Measurements from ENCODE around the gene MCF2.

Gene MCF2

DNA sequence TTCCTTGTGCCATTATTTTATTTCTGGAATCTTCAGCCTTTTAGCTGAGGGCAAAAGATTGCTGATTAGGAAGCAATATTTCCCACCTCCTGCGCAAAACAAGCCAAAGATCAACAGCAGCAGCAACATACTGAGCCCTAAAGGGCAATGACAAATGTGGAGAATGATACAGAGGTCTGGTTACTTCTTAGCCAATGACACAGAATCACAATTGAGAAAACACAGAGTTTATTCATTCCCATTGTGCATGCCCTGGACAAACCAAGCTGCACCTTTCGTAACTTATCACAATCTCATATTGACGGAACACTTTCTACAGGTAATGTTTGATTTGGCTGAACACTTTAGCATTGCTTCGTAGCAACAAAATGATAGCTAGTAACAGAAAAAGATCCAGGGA, 164.0 kb downstream of the MCF2 start:
- H3K4me2 ChIP-seq (ENCODE audit: low read length), result no peak overlapping the region
- no peaks in the 10 kb centered on the region for H3K4me1 ChIP-seq (ENCODE audit: control insufficient read depth, low read length)
- TF ChIP-seq EZH2phosphoT487 (IDR thresholded peaks at IDR 0.05; ENCODE audit: borderline replicate concordance, low read length), result no peak
- TF ChIP-seq, protein P1, sequence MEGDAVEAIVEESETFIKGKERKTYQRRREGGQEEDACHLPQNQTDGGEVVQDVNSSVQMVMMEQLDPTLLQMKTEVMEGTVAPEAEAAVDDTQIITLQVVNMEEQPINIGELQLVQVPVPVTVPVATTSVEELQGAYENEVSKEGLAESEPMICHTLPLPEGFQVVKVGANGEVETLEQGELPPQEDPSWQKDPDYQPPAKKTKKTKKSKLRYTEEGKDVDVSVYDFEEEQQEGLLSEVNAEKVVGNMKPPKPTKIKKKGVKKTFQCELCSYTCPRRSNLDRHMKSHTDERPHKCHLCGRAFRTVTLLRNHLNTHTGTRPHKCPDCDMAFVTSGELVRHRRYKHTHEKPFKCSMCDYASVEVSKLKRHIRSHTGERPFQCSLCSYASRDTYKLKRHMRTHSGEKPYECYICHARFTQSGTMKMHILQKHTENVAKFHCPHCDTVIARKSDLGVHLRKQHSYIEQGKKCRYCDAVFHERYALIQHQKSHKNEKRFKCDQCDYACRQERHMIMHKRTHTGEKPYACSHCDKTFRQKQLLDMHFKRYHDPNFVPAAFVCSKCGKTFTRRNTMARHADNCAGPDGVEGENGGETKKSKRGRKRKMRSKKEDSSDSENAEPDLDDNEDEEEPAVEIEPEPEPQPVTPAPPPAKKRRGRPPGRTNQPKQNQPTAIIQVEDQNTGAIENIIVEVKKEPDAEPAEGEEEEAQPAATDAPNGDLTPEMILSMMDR (IDR thresholded peaks at IDR 0.05; ENCODE audit: low read depth, low read length, poor library complexity, severe bottlenecking), result no peak
- H3K27me3 ChIP-seq (ENCODE audit: control insufficient read depth, low read length), result no peaks in the 10 kb centered on the region
- H3K9me2 ChIP-seq (replicated peaks; ENCODE audit: control insufficient read depth, low read length), result no peaks in the 10 kb centered on the region
- H3K4me3 ChIP-seq (ENCODE audit: low read length), result no peak overlapping the region
- H4K20me1 ChIP-seq (ENCODE audit: control insufficient read depth, insufficient read depth, low read depth, low read length), result no peaks in the 10 kb centered on the region
- H3K9me3 ChIP-seq (ENCODE audit: control insufficient read depth, insufficient read depth, low read length), result no peaks in the 10 kb centered on the region
- H3K79me2 ChIP-seq (ENCODE audit: control insufficient read depth, low read length), result no peaks in the 10 kb centered on the region
- H3K27ac ChIP-seq (ENCODE audit: low read depth, low read length), result no peak overlapping the region
- no peaks in the 10 kb centered on the region for H3F3A ChIP-seq (ENCODE audit: control insufficient read depth, insufficient read depth)
- no peaks in the 10 kb centered on the region for H3K36me3 ChIP-seq (ENCODE audit: control insufficient read depth, low read length)

DNA sequence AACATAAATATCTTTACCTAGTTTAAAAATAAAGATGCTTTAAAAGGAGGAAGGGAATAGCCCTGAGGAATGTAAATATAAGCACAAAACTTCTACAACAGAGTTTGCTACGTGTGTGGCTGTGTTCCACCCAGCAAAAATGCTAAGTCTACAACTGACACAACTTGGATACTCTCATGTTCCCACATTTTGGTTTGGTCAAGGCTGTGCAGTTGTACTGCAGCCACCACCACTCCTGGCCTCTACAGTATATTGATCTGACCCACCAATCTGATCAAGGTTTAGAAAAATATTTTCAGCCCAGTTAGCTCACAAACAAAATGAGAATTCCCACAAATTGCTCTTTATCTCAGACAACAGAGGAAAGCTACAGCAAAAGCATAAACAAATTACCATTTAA, 165.3 kb downstream of the MCF2 start:
- H4K20me1 ChIP-seq (ENCODE audit: control insufficient read depth, insufficient read depth, low read depth, low read length), result no peaks in the 10 kb centered on the region
- no peaks in the 10 kb centered on the region for H3K79me2 ChIP-seq (ENCODE audit: control insufficient read depth, low read length)
- H3K4me2 ChIP-seq (ENCODE audit: low read length), result no peak overlapping the region
- no peaks in the 10 kb centered on the region for H3K4me1 ChIP-seq (ENCODE audit: control insufficient read depth, low read length)
- no peaks in the 10 kb centered on the region for H3K9me2 ChIP-seq (replicated peaks; ENCODE audit: control insufficient read depth, low read length)
- no peaks in the 10 kb centered on the region for H3K27me3 ChIP-seq (ENCODE audit: control insufficient read depth, low read length)
- H3F3A ChIP-seq (ENCODE audit: control insufficient read depth, insufficient read depth), result no peaks in the 10 kb centered on the region
- no peak overlapping the region for H3K27ac ChIP-seq (ENCODE audit: low read depth, low read length)
- no peaks in the 10 kb centered on the region for H3K9me3 ChIP-seq (ENCODE audit: control insufficient read depth, insufficient read depth, low read length)
- no peak for TF ChIP-seq EZH2phosphoT487 (IDR thresholded peaks at IDR 0.05; ENCODE audit: borderline replicate concordance, low read length)
- TF ChIP-seq, protein P1 (IDR thresholded peaks at IDR 0.05; ENCODE audit: low read depth, low read length, poor library complexity, severe bottlenecking), result no peak
- no peak overlapping the region for H3K4me3 ChIP-seq (ENCODE audit: low read length)
- no peaks in the 10 kb centered on the region for H3K36me3 ChIP-seq (ENCODE audit: control insufficient read depth, low read length)

DNA sequence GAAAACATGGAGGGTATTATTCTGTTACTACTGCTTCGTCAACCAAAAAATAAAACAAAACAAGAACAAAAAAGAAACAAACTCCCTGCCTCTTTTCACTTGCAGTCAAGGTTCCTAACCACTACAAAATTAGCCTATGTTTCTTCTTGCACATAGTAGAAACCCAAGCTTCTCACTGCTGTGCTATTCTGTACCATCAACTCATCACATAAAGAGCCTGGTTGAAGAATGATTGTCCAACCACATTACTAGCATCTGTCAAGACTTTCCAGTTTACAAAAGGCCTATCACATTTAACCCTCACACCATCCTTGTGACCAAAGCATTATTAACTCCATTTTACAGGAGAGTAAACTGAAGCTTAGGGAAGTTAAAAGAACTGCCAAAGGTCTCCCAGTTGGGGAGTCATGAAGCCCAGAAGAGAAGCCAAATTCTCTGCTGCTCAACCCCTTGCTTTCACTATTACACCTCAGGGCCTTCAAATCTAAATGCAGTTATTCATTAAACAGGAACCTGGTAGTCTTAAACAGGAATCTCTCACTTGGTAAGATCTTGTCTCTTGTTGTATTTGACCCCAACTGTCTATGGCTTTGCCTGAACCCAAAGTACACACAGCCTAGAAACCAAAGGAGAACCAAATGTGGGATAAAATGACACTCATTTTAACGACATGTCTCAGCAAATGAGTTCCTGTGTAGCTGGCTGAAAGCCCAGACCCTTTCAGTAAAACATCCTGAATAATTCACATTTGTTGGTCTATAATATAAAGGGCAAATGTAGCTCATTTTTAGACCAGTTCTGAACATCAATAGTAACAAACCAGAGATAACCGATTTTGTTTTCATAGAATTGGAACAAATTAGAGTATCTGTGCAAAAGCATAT, 168.8 kb downstream of the MCF2 start:
- Histone ChIP-seq H3K4me3 (ENCODE audit: low read length) (no peak overlapping the region), H4K20me1 (ENCODE audit: control insufficient read depth, insufficient read depth, low read depth, low read length) (no peaks in the 10 kb centered on the region), H3K27me3 (ENCODE audit: control insufficient read depth, low read length) (no peaks in the 10 kb centered on the region), H3K9me2 (replicated peaks; ENCODE audit: control insufficient read depth, low read length) (no peaks in the 10 kb centered on the region), H3K36me3 (ENCODE audit: control insufficient read depth, low read length) (no peaks in the 10 kb centered on the region), H3K79me2 (ENCODE audit: control insufficient read depth, low read length) (no peaks in the 10 kb centered on the region), H3K27ac (ENCODE audit: low read depth, low read length) (no peak overlapping the region), H3K4me1 (ENCODE audit: control insufficient read depth, low read length) (no peaks in the 10 kb centered on the region), H3F3A (ENCODE audit: control insufficient read depth, insufficient read depth) (no peaks in the 10 kb centered on the region), H3K9me3 (ENCODE audit: control insufficient read depth, insufficient read depth, low read length) (no peaks in the 10 kb centered on the region), H3K4me2 (ENCODE audit: low read length) (no peak overlapping the region)
- TF ChIP-seq, protein P1 (IDR thresholded peaks at IDR 0.05; ENCODE audit: low read depth, low read length, poor library complexity, severe bottlenecking), result no peak
- no peak for TF ChIP-seq EZH2phosphoT487 (IDR thresholded peaks at IDR 0.05; ENCODE audit: borderline replicate concordance, low read length)
